Activated CD8-positive, alpha-beta memory T cell treated with anti-CD3 and anti-CD28 coated beads for 36 hours (primary cell): ENCODE data around the gene PPFIBP1. TPM values are rescaled to one million over a fixed set of nuclear protein-coding genes. Genes with fewer than 3 reads are reported as not detected.

Experiments used
- CTCF ChIA-PET: fragments of 350-600 bp; sonication (Branson Sonifier 250); formaldehyde crosslinking; loops from one replicate; lab custom pipeline; 2021; ENCODE audit warnings: antibody characterized with exemption; lab: Charles Lee
- POLR2A ChIA-PET: fragments of 350-600 bp; sonication (Branson Sonifier 250); formaldehyde crosslinking; loops from one replicate; lab custom pipeline; 2021; ENCODE audit warnings: antibody characterized with exemption; lab: Charles Lee
- total RNA-seq, 2 experiments: library from RNA; stranded (reverse); gene quantifications; one replicate each; pipeline ENCODE4 v1.2.3, GENCODE V29; 2021

PPFIBP1 gene
- total RNA-seq, 2 experiments from 2014 or later = 10.1 to 10.6 TPM

GRCh38 chr12:27682534-27682933 lies 158.5 kb downstream of the PPFIBP1 start:
- ChIA-PET POLR2A (interaction anchor here (0.5 kb wide), 1 partner anchor 96 kb away, joined by 3 read pairs; no protein-coding TSS in a partner anchor), CTCF (interaction anchor here (0.7 to 0.9 kb wide), 2 partner anchors 15 to 44 kb away, joined by 3 read pairs; no protein-coding TSS in a partner anchor)

DNA sequence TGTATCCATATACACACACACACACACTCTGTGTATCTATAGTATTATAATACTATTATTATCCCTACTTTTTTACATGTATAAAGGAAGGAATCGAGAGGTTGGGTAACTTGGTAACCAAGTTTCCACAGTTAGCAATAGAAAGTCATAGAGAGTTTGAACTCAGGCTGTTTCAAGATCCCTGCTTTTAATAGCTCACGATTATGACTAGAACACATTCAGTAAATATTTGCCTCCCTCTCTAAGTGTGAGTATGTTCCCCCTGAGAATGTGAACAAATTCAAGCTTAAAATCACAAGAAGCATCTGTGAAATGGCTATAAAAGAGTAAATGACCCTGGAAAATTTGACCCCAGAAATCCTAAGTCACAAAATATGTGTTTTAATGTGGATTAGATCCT lies 161.3 kb downstream of the PPFIBP1 start:
- ChIA-PET POLR2A (no interaction called here), CTCF (no interaction called here)

DNA sequence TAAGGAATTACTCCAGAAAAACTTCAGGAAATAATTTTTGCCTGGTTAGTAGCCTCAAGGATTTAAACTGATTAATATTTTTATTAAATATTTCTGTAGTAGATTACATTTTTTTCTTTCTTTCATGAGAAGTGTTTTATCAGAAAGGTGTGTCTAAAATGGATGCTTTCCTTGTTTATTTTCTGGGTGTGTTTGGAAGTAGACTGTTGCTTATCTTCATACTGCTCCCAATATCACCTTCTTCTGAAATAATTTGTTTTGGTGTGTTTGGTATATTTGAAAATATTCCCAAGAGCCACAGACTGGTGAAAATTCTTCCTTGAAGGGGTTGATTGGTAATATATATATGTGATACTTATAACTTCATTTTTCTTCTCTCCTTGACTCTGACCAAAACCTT lies 162.1 kb downstream of the PPFIBP1 start:
- POLR2A ChIA-PET = no interaction called here
- CTCF ChIA-PET = no interaction called here

DNA sequence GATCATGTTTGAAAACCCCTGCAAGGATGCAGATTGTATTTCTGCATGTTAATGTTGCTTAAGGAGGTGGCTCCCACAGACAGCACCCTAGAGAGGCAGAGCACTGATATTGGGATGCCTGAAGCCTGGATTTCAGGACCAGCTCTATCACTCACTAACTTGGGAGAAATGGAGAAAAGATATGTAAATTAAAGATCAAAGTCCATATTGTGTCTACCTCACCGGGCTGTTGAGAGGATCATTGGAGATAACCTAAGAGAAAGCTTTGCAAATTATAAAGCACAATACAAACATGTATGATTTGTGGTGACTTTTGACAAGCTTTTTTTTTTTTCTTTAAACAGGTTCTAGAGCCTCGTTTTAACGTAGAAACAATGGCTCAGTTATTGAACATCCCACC lies 164.7 kb downstream of the PPFIBP1 start:
- POLR2A ChIA-PET = interaction anchor here (0.6 kb wide), 1 partner anchor 9 kb away, joined by 3 read pairs; no protein-coding TSS in a partner anchor
- CTCF ChIA-PET = no interaction called here

DNA sequence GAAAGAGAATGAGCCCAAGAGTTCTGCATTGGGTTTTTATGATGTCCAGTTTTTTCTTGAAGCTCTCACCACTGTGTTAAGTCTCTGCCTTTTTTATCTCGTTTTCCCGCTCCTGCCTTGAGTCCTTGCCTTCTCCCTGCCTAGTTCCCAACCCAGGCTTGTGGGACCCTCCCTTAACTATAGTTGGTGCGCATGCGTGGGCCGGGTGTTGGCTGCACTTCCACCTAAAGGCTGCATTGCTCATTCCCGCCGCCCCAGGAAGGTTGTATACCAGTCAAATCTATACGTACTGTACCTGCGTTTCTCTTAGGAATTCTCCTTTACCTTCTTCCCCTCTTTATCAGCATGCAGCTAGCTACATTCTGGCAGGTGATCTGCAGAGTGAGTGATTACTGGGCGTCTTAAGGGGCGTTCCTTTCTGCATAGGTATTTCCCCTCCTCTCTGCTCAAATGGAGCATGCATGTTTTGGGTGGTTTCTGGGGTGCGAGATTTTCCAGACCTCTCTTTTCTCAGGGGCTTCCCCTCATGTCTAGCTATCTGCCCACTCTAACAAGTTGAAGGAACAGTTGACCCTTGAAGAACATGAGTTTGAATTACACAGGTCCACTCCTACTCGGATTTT lies 165.7 kb downstream of the PPFIBP1 start:
- CTCF ChIA-PET = no interaction called here
- POLR2A ChIA-PET = no interaction called here

DNA sequence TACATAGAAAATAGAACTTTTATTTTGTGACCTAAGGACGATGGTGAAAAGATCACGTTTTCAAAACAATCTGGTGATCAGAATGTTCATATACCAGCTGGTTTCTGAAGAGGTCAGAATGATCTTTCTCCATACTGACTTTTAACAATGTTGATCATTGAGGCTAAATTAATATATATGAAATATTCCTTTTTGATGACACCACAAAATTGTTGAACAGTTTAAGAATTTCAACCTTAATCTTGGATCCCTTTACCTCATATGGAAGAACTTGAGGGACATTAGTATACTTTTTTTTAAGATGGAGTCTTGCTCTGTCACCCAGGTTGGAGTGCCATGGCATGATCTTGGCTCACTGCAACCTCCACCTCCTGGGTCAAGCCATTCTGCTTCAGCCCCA lies 169.4 kb downstream of the PPFIBP1 start:
- ChIA-PET POLR2A (no interaction called here), CTCF (no interaction called here)

DNA sequence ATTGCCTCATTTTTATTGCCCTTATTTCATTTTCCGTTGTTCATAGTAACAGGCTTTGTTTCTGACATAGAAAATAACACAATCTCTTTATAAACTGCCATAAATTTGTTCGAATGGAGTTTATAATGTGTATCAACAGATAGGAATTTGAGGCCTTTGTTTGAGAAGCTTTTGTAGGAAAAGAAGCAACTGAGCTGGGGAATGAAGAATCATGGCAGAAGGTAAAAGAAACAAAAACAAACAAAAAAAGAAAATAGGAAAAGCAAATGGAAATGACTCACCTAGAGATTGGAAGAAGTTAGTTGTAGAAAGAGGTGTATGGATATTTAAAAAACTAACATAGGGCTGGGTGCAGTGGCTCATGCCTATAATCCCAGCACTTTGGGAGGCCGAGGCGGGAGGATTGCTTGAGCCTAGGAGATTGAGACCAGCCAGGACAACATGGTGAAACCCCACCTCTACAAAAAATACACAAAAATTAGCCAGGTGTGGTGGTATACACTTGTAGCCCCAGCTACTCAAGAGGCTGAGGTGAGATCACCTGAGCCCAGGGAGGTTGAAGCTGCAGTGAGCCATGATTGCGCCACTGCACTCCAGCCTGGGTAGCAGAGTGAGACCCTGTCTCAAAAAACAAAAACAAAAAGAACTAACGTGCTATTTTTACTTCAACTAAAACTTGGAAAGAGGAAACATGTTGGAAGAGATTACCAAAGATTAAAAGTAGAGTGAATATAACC lies 171.7 kb downstream of the PPFIBP1 start:
- POLR2A ChIA-PET = no interaction called here
- CTCF ChIA-PET = no interaction called here

DNA sequence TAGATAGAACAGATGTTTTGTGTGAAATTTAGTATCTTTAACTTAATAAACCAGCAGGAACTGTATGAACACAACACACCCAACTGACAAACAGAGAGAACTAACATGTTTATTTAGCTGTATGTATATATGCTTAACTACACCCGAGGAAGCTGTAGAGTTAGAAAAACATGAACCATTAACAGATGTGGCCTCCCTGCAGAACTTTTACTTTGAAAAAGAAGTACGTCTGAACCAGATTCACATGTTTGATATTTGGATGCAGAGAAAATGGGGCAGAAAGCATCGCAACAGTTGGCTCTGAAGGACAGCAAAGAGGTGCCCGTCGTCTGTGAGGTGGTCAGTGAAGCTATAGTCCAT lies 172.3 kb downstream of the PPFIBP1 start, which contains the start of gene REP15:
Gene REP15, plus strand, starts transcription at position 155 of the 360 bp plus-strand sequence. Its CDS starts 116 bp downstream, at position 271.
- POLR2A ChIA-PET = no interaction called here
- CTCF ChIA-PET = no interaction called here

DNA sequence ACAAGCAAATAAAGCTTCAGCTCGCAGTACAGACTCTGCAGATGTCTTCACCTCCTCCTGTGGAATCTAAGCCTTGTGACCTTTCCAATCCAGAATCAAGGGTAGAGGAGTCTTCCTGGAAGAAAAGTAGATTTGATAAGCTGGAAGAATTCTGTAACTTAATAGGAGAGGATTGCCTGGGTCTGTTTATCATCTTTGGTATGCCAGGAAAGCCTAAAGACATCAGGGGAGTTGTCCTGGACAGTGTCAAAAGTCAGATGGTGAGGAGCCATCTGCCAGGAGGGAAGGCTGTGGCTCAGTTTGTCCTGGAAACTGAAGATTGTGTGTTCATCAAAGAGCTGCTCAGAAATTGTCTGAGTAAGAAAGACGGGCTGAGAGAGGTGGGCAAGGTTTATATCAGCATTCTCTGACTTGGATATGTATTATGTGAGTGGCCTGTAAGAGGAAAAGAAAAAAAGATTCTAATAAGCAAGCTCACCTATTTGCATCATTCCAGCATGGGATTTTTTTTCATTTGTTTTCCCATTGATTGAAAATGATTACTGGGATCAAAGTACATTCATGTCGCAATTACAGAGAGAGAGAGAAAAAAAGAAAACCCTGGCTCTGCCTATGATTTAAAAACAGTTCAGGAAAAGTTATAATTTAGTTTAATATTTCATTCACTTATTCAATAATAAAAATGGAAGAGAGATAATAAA lies 173.0 kb downstream of the PPFIBP1 start:
- CTCF ChIA-PET = interaction anchor here (0.8 kb wide), 1 partner anchor 14 kb away, joined by 3 read pairs; no protein-coding TSS in a partner anchor
- POLR2A ChIA-PET = no interaction called here

- ChIA-PET CTCF (interaction anchor here (1.5 kb wide), 1 partner anchor 267 kb away, joined by 3 read pairs; no protein-coding TSS in a partner anchor), POLR2A (no interaction called here)
Measured at GRCh38 chr12:27703720-27704452, 179.9 kb downstream of the PPFIBP1 start.

DNA sequence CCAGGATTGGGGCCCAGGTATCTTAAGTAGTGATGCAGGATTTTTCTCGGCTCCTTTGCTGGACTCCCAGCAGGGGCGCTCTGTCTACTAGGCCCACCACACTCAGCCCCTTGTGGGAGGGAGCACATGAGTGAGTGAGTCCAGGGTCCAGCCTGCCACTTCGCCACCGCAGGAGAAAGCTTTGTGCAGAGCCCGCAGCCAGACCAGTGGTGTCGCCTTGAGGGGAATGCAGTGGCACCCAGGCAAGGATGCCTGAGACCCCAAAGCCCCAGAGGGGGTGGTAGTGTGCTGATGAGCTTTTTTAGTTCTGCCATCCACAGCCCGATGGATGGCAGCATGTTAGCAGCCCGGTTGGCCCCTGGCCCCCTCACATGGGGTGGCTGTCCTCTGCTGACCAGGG lies 181.3 kb downstream of the PPFIBP1 start:
- ChIA-PET POLR2A (no interaction called here), CTCF (no interaction called here)

GRCh38 chr12:27707216-27707615 lies 183.2 kb downstream of the PPFIBP1 start:
- POLR2A ChIA-PET = no interaction called here
- CTCF ChIA-PET = no interaction called here

GRCh38 chr12:27709212-27709931 lies 185.4 kb downstream of the PPFIBP1 start:
- POLR2A ChIA-PET = interaction anchor here (1.5 kb wide), 1 partner anchor 70 kb away, joined by 3 read pairs; no protein-coding TSS in a partner anchor
- CTCF ChIA-PET = interaction anchor here (1.0 kb wide), 1 partner anchor 112 kb away, joined by 4 read pairs; no protein-coding TSS in a partner anchor

DNA sequence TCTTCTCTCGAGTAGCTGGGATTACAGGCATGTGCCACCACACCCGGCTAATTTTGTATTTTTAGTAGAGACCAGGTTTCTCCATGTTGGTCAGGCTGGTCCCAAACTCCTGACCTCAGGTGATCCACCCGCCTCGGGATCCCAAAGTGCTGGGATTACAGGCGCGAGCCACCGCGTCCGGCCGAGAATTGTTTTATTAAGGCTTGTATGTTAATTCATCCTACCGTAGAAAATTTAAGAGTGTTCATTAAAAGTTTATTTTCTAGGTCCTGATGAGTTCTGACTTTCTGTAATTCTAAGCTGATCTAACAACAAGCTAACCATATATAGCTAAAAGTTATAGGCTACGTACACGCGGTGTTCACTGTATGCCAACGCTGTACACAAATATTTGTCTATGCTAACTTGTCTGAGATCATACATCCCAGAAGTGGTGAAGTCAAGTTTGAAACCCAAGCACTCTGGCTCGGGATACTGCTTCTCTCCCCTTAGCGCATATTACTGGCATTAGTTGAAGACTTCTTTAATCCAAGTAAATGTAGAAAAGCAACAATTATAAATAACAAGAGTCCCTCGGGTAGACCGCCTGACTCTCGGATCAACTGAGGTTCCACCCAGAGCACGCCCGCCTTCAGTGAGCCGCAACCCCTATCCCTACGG lies 186.1 kb downstream of the PPFIBP1 start:
- CTCF ChIA-PET = interaction anchor here (1.0 kb wide), 1 partner anchor 111 kb away, joined by 4 read pairs; no protein-coding TSS in a partner anchor
- POLR2A ChIA-PET = interaction anchor here (1.5 kb wide), 1 partner anchor 69 kb away, joined by 3 read pairs; no protein-coding TSS in a partner anchor

- ChIA-PET POLR2A (interaction anchor here (1.5 kb wide), 1 partner anchor 69 kb away, joined by 3 read pairs; no protein-coding TSS in a partner anchor), CTCF (interaction anchor here (1.0 kb wide), 1 partner anchor 111 kb away, joined by 4 read pairs; no protein-coding TSS in a partner anchor)
Measured at GRCh38 chr12:27710592-27711316, 186.7 kb downstream of the PPFIBP1 start, which contains the start of gene MRPS35. Gene MRPS35, plus strand, starts transcription at chr12:27710832. Its CDS starts 12 bp downstream, at chr12:27710844.

DNA sequence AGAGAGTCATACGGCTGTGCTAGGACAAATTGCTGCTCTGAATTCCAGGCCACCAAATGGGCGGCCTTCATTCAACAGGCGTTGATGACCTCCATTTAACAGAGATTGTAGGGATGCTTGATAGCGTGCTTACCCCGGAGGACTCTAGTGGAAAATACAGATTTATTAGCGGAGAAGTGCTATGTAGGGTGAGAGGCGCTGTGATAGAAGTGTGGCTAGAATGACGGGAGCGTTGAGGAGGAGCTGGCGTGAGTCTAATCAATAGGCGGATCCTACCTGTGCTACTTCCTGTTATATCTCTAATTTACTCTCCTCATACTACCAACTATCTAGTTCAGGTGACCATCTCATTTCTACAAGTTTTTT lies 187.3 kb downstream of the PPFIBP1 start:
- ChIA-PET POLR2A (interaction anchor here (0.6 kb wide), 1 partner anchor 445 kb away, joined by 3 read pairs; no protein-coding TSS in a partner anchor), CTCF (no interaction called here)

DNA sequence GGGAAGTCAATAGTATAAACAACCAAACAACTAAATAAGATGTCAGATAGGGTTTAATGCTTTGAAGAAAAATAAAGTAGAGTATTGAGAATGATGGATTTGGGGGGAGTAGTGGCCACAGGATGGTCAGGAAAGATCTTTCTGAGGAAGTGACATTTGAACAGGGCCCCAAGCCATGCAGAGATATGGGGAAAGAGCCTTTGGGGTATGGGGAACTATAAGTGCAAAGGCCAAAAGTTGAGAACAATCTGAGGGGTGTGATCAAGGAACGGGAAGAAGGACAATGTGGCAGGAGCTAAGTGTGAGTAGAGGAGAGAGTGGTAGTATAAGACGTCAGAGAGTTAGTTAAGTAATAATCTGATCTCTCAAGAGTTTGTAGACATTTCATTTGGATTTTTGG lies 188.0 kb downstream of the PPFIBP1 start:
- CTCF ChIA-PET = no interaction called here
- POLR2A ChIA-PET = interaction anchor here (0.6 kb wide), 1 partner anchor 445 kb away, joined by 3 read pairs; no protein-coding TSS in a partner anchor
